Brain microvascular endothelial cell (primary cell): ENCODE data around the gene SPTBN5.

Experiments
- DNase-seq: peaks from one replicate; pipeline ENCODE4 v3.0.0-alpha.2; 2020
- H3K27ac ChIP-seq: fragments of 250-450 bp; sonication (Bioruptor Pico); 2 replicates; pipeline ENCODE4 v1.5.1; 2020; ENCODE audit warnings: mild to moderate bottlenecking, moderate library complexity
- H3K27me3 ChIP-seq: fragments of 250-450 bp; sonication (Bioruptor Pico); replicated peaks from 2 replicates; pipeline ENCODE4 v1.5.1; 2020; ENCODE audit warnings: mild to moderate bottlenecking
- H3K36me3 ChIP-seq: fragments of 250-450 bp; sonication (Bioruptor Pico); replicated peaks from 2 replicates; pipeline ENCODE4 v1.5.1; 2020; ENCODE audit warnings: mild to moderate bottlenecking
- H3K4me3 ChIP-seq: 2 replicates; pipeline ENCODE4 v1.5.1; 2011; ENCODE audit warnings: low read depth, mild to moderate bottlenecking, control low read depth, low read length, moderate library complexity
- CTCF ChIP-seq: IDR thresholded peaks from 2 replicates; pipeline ENCODE4 v1.5.1; 2011; ENCODE audit warnings: low read depth, mild to moderate bottlenecking, moderate library complexity, low read length, control low read depth, inconsistent platforms; ENCODE audit errors: missing control alignments
- in situ Hi-C: cut with HindIII; loops from 2 replicates; pipeline ENCODE4 v1.10.0; 2017; ENCODE audit warnings: low sequenced_read_pairs, low pct_ligation_motif_present

The SPTBN5 gene

GRCh38 chr15:41855261-41855961 lies 38.4 kb downstream of the SPTBN5 start:
- in situ Hi-C loops, result no loop called here
- H3K27me3 ChIP-seq, result no peaks in the 10 kb centered on the region
- H3K4me3 ChIP-seq, result no peak overlapping the region

GRCh38 chr15:41854443-41854842 lies 39.4 kb downstream of the SPTBN5 start:
- H3K27ac ChIP-seq, result no peak overlapping the region
- H3K4me3 ChIP-seq, result no peak overlapping the region
- no peak for TF ChIP-seq CTCF
- no peak for DNase-seq
- no peaks in the 10 kb centered on the region for H3K27me3 ChIP-seq
- in situ Hi-C loops, result no loop called here
- no peaks in the 10 kb centered on the region for H3K36me3 ChIP-seq

More at GRCh38 chr15:41855261-41855961, 38.4 kb downstream of the SPTBN5 start:
- H3K36me3 ChIP-seq, result no peaks in the 10 kb centered on the region
- no peak for TF ChIP-seq CTCF
- H3K27ac ChIP-seq, result no peak overlapping the region
- DNase-seq, result no peak

- Histone ChIP-seq H3K27ac (no peak overlapping the region), H3K36me3 (no peaks in the 10 kb centered on the region), H3K27me3 (no peaks in the 10 kb centered on the region), H3K4me3 (no peak overlapping the region)
- in situ Hi-C loops, result no loop called here
- TF ChIP-seq CTCF, result no peak
- no peak for DNase-seq
These were observed 40.0 kb downstream of the SPTBN5 start for GRCh38 chr15:41853831-41854230.

GRCh38 chr15:41852736-41853590 lies 40.9 kb downstream of the SPTBN5 start:
- H3K27ac ChIP-seq, result no peak overlapping the region
- DNase-seq, result no peak
- no peak for TF ChIP-seq CTCF
- no peaks in the 10 kb centered on the region for H3K27me3 ChIP-seq
- H3K4me3 ChIP-seq, result no peak overlapping the region
- H3K36me3 ChIP-seq, result no peaks in the 10 kb centered on the region
- in situ Hi-C loops, result no loop called here

GRCh38 chr15:41851755-41852370 lies 42.0 kb downstream of the SPTBN5 start:
- in situ Hi-C loops, result no loop called here
- Histone ChIP-seq H3K36me3 (peaks cover 3% of the 10 kb centered on the region), H3K4me3 (no peak overlapping the region), H3K27me3 (no peaks in the 10 kb centered on the region), H3K27ac (no peak overlapping the region)
- no peak for TF ChIP-seq CTCF
- DNase-seq, result no peak
